Measurements from ENCODE around the gene FOSL1. TPM values are rescaled to one million over a fixed set of nuclear protein-coding genes. Genes with fewer than 3 reads are reported as not detected.
A peak's percentile ranks its signal among the peaks of the same experiment; 100 is the strongest.
"Not testable (repeated sequence)": the region's sequence is repeated elsewhere in the genome, so short reads cannot be mapped to it uniquely, and the experiment has no call there.

Gene FOSL1
- total RNA-seq, 1 experiment from 2014 or later = 20.5 TPM

- no peak for TF ChIP-seq ATF2 (CRISPR knock-in tag; IDR thresholded peaks at IDR 0.05; ENCODE audit: borderline replicate concordance, low read depth)
- no peak for TF ChIP-seq ZNF232 (CRISPR knock-in tag; IDR thresholded peaks at IDR 0.05)
- TF ChIP-seq MAX (CRISPR knock-in tag; IDR thresholded peaks at IDR 0.05) = no peak
- no peak for TF ChIP-seq ZBTB43 (CRISPR knock-in tag; IDR thresholded peaks at IDR 0.05)
These were observed 4.7 kb downstream of the FOSL1 start (continued) for GRCh38 chr11:65895482-65895981.

DNA sequence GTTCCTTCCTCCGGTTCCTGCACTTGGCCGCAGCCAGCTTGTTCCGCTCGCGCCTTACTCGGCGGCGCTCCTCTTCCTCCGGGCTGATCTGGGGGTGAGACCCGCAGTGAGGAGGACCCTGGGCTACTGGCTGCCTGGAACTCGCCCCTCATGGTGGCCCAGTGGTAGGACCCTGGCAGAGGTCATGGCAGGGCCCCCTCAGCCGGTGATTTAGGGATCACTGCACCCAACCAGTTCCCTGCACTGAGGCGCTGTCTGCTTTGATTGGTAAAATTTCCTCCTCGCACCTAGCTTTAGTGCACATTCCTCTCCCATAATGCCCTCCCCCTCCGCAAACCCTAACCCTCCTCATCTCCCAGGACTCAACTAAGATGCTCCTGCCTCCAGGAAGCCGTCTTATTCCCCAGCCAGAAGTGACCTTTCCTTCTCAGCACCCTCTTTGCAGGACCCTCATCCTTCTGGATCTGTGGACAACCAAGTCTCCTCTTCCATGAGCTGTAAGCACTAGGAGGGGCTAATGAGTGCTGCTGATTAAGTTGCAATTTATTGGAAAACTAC, 6.1 kb downstream of the FOSL1 start:
- Mint-ChIP-seq H3K27me3 (ENCODE audit: low read depth) (peaks cover 37% of the 10 kb centered on the region), H3K4me1 (peaks cover 39% of the 10 kb centered on the region), H3K36me3 (peaks cover 2% of the 10 kb centered on the region), H3K4me3 (no peak overlapping the region), H3K9me3 (no peaks in the 10 kb centered on the region), H3K27ac (peak overlapping the region; percentile 3; the same call in 1 of the 2 replicates)
- POLR2A ChIA-PET = interaction anchor here (7.2 kb wide), 1 partner anchor 34 kb away, joined by 90 read pairs; the partner anchor contains the start of genes CFL1 and MUS81
- no peak for TF ChIP-seq ZNF423 (CRISPR knock-in tag; IDR thresholded peaks at IDR 0.05)
- no peak for TF ChIP-seq CTCF (IDR thresholded peaks at IDR 0.05)
- CTCF ChIA-PET = interaction anchor here (1.3 to 11.9 kb wide), 4 partner anchors 10 to 182 kb away, joined by 3 to 539 read pairs (median 36); partner anchors contain the start of genes CFL1, EFEMP2, KAT5 and MUS81
- DNase-seq (ENCODE audit: low spot score) (no peak), ATAC-seq (no peak)

GRCh38 chr11:65892661-65893317, 7.4 kb downstream of the FOSL1 start:
- POLR2A ChIA-PET = interaction anchor here (1.5 to 7.2 kb wide), 3 partner anchors 25 to 33 kb away, joined by 3 to 90 read pairs (median 12); partner anchors contain the start of genes CFL1 and MUS81

DNA sequence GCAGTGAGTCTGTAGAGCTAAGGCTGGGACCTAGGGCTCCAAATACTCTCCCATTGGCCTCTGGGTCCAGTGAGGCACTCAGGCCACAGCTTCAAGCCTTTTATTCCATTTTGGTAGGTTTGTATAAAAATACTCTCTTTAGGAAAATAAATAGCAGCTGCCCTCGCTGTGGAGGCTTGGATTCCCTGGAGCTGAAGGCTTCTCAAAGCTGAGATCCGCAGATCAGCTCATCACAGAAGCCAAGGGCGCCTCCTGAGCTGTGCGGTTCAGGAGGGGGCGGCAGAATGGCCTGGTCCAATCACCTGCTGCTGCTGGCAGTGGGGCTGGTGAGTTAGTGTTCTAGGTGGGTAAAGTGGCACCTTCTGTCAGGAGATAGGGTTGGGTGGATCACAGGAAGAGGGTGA, 8.0 kb downstream of the FOSL1 start:
- H3K4me1 Mint-ChIP-seq = peaks cover 44% of the 10 kb centered on the region
- peak overlapping the region; percentile 89; the same call in 1 of the 2 replicates for H3K27ac Mint-ChIP-seq
- POLR2A ChIA-PET = interaction anchor here (1.5 to 7.2 kb wide), 3 partner anchors 25 to 32 kb away, joined by 3 to 90 read pairs (median 12); partner anchors contain the start of genes CFL1 and MUS81

More at GRCh38 chr11:65892661-65893317, 7.4 kb downstream of the FOSL1 start:
- CTCF ChIA-PET = interaction anchor here (0.7 to 11.9 kb wide), 12 partner anchors 8 to 112 kb away, joined by 3 to 539 read pairs (median 22); partner anchors contain the start of genes AP5B1, CFL1, EFEMP2 and MUS81
- DNase-seq (ENCODE audit: low spot score) (no peak), ATAC-seq (no peak)
- no peak for TF ChIP-seq FOXP4 (CRISPR knock-in tag; IDR thresholded peaks at IDR 0.05)
- TF ChIP-seq FOXJ3 (CRISPR knock-in tag; IDR thresholded peaks at IDR 0.05; ENCODE audit: borderline replicate concordance) = no peak
- TF ChIP-seq ZBTB21 (CRISPR knock-in tag; IDR thresholded peaks at IDR 0.05; ENCODE audit: borderline replicate concordance) = no peak
- Mint-ChIP-seq H3K27ac (peak overlapping the region; percentile 89), H3K27me3 (ENCODE audit: low read depth) (peaks cover 26% of the 10 kb centered on the region), H3K9me3 (no peaks in the 10 kb centered on the region), H3K36me3 (peaks cover 4% of the 10 kb centered on the region), H3K4me1 (peaks cover 39% of the 10 kb centered on the region), H3K4me3 (peak overlapping the region; percentile 75)

More for the DNA sequence above, 8.0 kb downstream of the FOSL1 start:
- DNase-seq (ENCODE audit: low spot score); H3K36me3 Mint-ChIP-seq; ATAC-seq; H3K9me3 Mint-ChIP-seq: not testable (repeated sequence)
- CTCF ChIA-PET = interaction anchor here (1.0 to 11.9 kb wide), 17 partner anchors 14 to 180 kb away, joined by 3 to 539 read pairs (median 18); partner anchors contain the start of genes AP5B1, BANF1, C11orf68 and CFL1
- Mint-ChIP-seq H3K27me3 (ENCODE audit: low read depth) (peaks cover 20% of the 10 kb centered on the region), H3K4me3 (peak overlapping the region; percentile 75)
